Gastrocnemius medialis (tissue), 4 donors: Measurements from ENCODE around the gene HIPK2. TPM values are rescaled to one million over a fixed set of nuclear protein-coding genes. Genes with fewer than 3 reads are reported as not detected.

Experiments used
- ATAC-seq, 2 donors: fragments of 150-250 bp; one replicate each; pipeline ENCODE4 v1.9.1; 2016
- DNase-seq, 2 donors: peaks; one replicate each; pipeline ENCODE4 v3.0.0-alpha.2; 2019
- H3K27ac ChIP-seq, 4 donors: fragments of 200-600 bp; sonication (generic); 1 replicate in 1 of 4; 2 replicates in 3 of 4; pipeline ENCODE4 v1.5.1; 2016 to 2018; ENCODE audit warnings: mild to moderate bottlenecking in 2 of 4, moderate library complexity in 1 of 4
- H3K27me3 ChIP-seq, 3 donors: fragments of 200-600 bp; sonication (generic) in 2 of 3; 1 replicate in 1 of 3; 2 replicates in 2 of 3; pipeline versions ENCODE4 v1.5.1 to v1.6.0; 2016 to 2019; ENCODE audit warnings: mild to moderate bottlenecking in 1 of 3, moderate library complexity in 1 of 3
- H3K36me3 ChIP-seq, 2 donors: fragments of 200-600 bp; sonication (generic) in 1 of 2; one replicate each; pipeline ENCODE4 v1.5.1; 2017 to 2018
- H3K4me1 ChIP-seq, 2 donors: fragments of 200-600 bp; sonication (generic) in 1 of 2; one replicate each; pipeline ENCODE4 v1.5.1; 2016 to 2017; ENCODE audit warnings: mild to moderate bottlenecking in 2 of 2
- H3K4me3 ChIP-seq, 4 donors: fragments of 200-600 bp; sonication (generic) in 3 of 4; 1 replicate in 1 of 4; 2 replicates in 3 of 4; pipeline ENCODE4 v1.5.1; 2016 to 2019; ENCODE audit warnings: mild to moderate bottlenecking in 2 of 4
- H3K9me3 ChIP-seq, 3 donors: fragments of 200-600 bp; sonication (generic) in 2 of 3; 1 replicate in 1 of 3; 2 replicates in 2 of 3; pipeline ENCODE4 v1.5.1; 2016 to 2019
- POLR2A ChIP-seq, 2 donors: fragments of 450-650 bp; IDR thresholded peaks; one replicate each; pipeline ENCODE4 v1.6.1; 2017; ENCODE audit warnings: antibody characterized with exemption in 2 of 2, mild to moderate bottlenecking in 2 of 2, moderate library complexity in 2 of 2
- in situ Hi-C, 4 donors: fragments of 200-750 bp; cut with MboI; loops; one replicate each; pipeline versions ENCODE4 v1.15.0 to v1.8.0; 2017; ENCODE audit warnings: low sequenced_read_pairs in 4 of 4
- intact Hi-C: fragments of 100-400 bp; cut with DNase I; formaldehyde crosslinking; loops from one replicate; pipeline ENCODE4 v1.15.1; 2023; ENCODE audit warnings: low total_unique reads
- total RNA-seq, 4 donors: library from RNA; depleted of rRNA; stranded (reverse); fragments of >200 nt; gene quantifications; one replicate each; pipeline versions ENCODE4 v1.1.0 to v1.2.3, GENCODE V29; 2016
- TF ChIP-seq, protein P1 (sequence below), 5 experiments: fragments of 450-650 bp in 3 of 5; fragments of 200-600 bp in 2 of 5; sonication (generic) in 2 of 5; IDR thresholded peaks in 4 of 5; conservative IDR thresholded peaks in 1 of 5; 1 replicate in 4 of 5; 2 replicates in 1 of 5; pipeline ENCODE4 v1.5.1; 2016 to 2019; ENCODE audit warnings: antibody characterized with exemption in 5 of 5, mild to moderate bottlenecking in 3 of 5, moderate library complexity in 3 of 5

Gene HIPK2
- total RNA-seq, 4 donors from 2014 or later = 30.5 to 77.4 (median 58.9) TPM

DNA sequence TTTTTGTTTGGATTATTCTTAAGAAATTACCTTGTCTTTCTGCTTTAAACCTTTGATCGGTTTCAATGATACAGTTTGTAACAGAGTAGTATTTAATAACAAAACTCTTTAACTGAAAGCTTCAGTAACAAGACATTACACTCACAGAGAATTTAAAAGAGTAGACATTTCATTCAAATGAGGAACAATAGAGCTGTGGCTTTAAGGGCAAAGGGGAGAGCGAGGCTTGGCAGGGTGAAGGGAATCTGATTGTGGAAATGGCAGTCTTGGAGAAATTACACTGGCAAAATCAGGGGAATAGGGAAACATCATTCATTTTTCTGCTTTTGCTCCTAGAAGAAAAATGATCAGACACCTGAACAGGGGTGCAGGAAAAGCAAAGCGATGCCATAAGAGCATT lies 5.1 kb upstream of the HIPK2 start:
- Histone ChIP-seq H3K4me1 (peaks cover 8 to 11% of the 10 kb centered on the region in 2 donors), H3K36me3 (no peaks in the 10 kb centered on the region), H3K27me3 (peaks cover 0 to 5% (median 0%) of the 10 kb centered on the region in 3 donors), H3K27ac (no peak overlapping the region), H3K9me3 (no peaks in the 10 kb centered on the region), H3K4me3 (no peak overlapping the region)
- DNase-seq (no peak), ATAC-seq (no peak)
- intact Hi-C loops (no loop called here), in situ Hi-C loops (no loop called here)
- TF ChIP-seq, protein P1, sequence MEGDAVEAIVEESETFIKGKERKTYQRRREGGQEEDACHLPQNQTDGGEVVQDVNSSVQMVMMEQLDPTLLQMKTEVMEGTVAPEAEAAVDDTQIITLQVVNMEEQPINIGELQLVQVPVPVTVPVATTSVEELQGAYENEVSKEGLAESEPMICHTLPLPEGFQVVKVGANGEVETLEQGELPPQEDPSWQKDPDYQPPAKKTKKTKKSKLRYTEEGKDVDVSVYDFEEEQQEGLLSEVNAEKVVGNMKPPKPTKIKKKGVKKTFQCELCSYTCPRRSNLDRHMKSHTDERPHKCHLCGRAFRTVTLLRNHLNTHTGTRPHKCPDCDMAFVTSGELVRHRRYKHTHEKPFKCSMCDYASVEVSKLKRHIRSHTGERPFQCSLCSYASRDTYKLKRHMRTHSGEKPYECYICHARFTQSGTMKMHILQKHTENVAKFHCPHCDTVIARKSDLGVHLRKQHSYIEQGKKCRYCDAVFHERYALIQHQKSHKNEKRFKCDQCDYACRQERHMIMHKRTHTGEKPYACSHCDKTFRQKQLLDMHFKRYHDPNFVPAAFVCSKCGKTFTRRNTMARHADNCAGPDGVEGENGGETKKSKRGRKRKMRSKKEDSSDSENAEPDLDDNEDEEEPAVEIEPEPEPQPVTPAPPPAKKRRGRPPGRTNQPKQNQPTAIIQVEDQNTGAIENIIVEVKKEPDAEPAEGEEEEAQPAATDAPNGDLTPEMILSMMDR (IDR thresholded peaks at IDR 0.05 in 4 of 5, conservative IDR thresholded peaks at IDR 0.05 in 1 of 5) = no peak
- no peak for TF ChIP-seq POLR2A (IDR thresholded peaks at IDR 0.05)

DNA sequence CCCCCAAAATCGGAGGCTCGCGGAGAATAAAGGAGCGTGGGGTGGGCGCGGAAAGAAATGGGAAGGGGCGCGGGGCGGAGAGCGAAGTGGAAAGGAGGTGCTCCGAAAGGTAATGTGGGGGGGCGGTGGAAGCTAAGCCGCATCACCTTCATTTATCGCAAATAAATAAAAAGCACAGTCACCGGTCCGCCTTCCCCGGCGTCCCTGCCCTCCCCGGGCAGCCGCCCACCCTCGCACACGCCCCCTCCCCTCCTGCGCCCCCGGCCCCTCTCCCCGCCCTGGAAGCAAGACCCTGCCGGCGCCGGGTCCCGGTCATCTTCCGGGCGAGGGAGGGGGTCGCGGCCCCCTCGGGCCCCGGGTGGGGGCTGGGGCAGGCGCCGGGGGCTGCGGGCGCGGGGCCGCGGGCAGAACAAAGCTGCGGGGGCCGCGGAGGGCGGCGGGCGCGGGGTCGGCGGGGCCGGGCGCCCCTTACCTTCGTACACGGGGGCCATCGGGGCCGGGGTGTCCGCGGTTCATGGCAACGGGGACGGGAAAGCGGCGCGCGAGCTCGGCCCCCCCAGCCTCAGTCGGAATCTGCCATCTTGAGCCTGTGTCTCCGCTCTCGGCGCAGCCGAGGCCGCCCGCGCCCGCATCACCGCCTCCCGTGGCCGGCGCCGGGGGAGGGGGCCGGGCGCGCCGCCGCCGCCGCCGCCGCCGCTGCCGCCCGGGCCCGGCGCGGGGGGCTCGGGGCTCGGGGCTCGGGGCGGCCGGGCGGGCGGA lies 486 bp downstream of the HIPK2 start:
- Histone ChIP-seq H3K36me3 (no peaks in the 10 kb centered on the region), H3K4me3 (peak overlapping the region; percentile 71 to 91 (median 86)), H3K27me3 (no peaks in the 10 kb centered on the region), H3K9me3 (no peaks in the 10 kb centered on the region), H3K27ac (peak overlapping the region; percentile 91 to 99 (median 96)), H3K4me1 (peaks cover 30 to 32% of the 10 kb centered on the region in 2 donors)
- in situ Hi-C loops = loop anchor here in 3 of 4 donors (10.0 kb wide), 2 partner anchors 133 to 227 kb away; no protein-coding TSS in a partner anchor
- intact Hi-C loops = loop anchor here (2.0 to 5.0 kb wide), 4 partner anchors 77 to 400 kb away; partner anchors contain the start of gene KDM7A
- no peak for TF ChIP-seq POLR2A (IDR thresholded peaks at IDR 0.05)
- TF ChIP-seq, protein P1 (IDR thresholded peaks at IDR 0.05 in 4 of 5, conservative IDR thresholded peaks at IDR 0.05 in 1 of 5) = no peak
- ATAC-seq (peak; percentile 27 to 39), DNase-seq (no peak)

DNA sequence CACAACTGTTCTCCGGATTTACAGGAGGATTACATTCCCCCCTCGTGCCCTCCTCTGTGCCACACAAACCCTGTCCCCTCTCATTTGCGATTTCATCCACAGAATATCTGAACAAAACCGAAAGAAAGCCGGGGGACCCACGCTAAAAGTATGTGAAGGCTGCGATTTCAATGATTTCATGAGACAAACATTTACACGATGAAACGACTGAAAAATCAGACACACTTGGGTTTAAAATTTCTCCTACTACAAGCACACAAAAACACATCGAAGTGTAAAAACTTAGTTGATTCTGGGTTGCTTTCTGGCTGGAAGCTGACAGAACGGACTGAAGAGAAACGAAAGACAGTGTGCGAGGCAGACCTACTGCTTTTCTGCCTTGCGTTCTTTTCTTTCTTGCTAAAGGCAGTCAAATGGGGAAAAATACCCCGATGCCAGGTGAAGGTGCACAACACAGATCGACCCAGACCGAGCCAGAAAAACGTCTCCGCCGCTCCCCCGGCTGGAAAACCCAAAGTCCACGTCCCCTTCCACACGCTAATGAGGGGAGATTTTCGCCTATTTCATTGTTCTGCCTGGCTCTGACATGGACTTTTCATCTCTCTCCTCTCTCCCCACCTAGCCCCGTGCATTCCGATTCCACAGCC lies 1.2 kb downstream of the HIPK2 start:
- TF ChIP-seq, protein P1 (IDR thresholded peaks at IDR 0.05 in 4 of 5, conservative IDR thresholded peaks at IDR 0.05 in 1 of 5) = no peak
- peak in 1 of 2 donors; percentile 19 for TF ChIP-seq POLR2A (IDR thresholded peaks at IDR 0.05)
- peak; percentile 28 to 30 for ATAC-seq
- H3K4me3 ChIP-seq = peak overlapping the region; percentile 71 to 91 (median 86)
- no peaks in the 10 kb centered on the region for H3K9me3 ChIP-seq
- H3K27me3 ChIP-seq = no peaks in the 10 kb centered on the region
- H3K4me1 ChIP-seq = peaks cover 30 to 32% of the 10 kb centered on the region in 2 donors
- H3K27ac ChIP-seq = peak overlapping the region; percentile 91 to 99 (median 96)
- intact Hi-C loops (loop anchor here (2.0 to 5.0 kb wide), 4 partner anchors 78 to 401 kb away; partner anchors contain the start of gene KDM7A), in situ Hi-C loops (loop anchor here in 3 of 4 donors (10.0 kb wide), 2 partner anchors 132 to 228 kb away; no protein-coding TSS in a partner anchor)
- no peak for DNase-seq
- no peaks in the 10 kb centered on the region for H3K36me3 ChIP-seq

DNA sequence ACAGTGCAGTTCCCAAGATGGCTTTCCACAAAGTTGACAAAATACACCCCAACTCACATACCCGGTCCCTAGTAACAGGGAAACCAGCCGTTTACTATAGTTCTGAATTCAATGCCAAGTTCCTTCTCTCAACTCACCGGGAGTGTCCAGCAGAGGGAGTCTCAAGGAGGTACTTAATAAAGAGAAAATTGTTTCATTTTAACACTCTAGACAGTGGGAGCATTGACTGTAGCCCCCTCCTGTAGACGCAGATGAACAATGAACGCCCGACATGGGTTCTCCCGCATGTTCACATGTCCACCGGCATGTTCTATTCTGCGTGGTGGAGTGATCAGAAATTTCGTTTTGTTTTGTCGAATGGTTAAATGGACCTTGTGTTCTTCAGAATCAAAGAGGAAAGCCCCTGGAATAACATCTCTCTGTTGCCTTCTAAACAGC lies 1.9 kb downstream of the HIPK2 start:
- peaks cover 32 to 33% of the 10 kb centered on the region in 2 donors for H3K4me1 ChIP-seq

More for the DNA sequence above, 1.9 kb downstream of the HIPK2 start:
- no peaks in the 10 kb centered on the region for H3K9me3 ChIP-seq
- ATAC-seq (peak; percentile 72), DNase-seq (peak; percentile 44 to 66)
- TF ChIP-seq, protein P1 (IDR thresholded peaks at IDR 0.05 in 4 of 5, conservative IDR thresholded peaks at IDR 0.05 in 1 of 5) = peak; percentile 67 to 81 (median 73)
- peak; percentile 45 to 66 for TF ChIP-seq POLR2A (IDR thresholded peaks at IDR 0.05)
- H3K27ac ChIP-seq = peak overlapping the region; percentile 91 to 99 (median 96)
- no peaks in the 10 kb centered on the region for H3K27me3 ChIP-seq
- H3K4me3 ChIP-seq = peak overlapping the region; percentile 71 to 91 (median 86)
- H3K36me3 ChIP-seq = peaks cover 0 to 1% of the 10 kb centered on the region in 2 donors
- intact Hi-C loops = loop anchor here (2.0 to 5.0 kb wide), 4 partner anchors 79 to 401 kb away; partner anchors contain the start of gene KDM7A
- in situ Hi-C loops = loop anchor here in 3 of 4 donors (10.0 kb wide), 2 partner anchors 131 to 229 kb away; no protein-coding TSS in a partner anchor
